Skeletal muscle tissue (tissue), 4 donors: ENCODE measurements around the gene GSG1L. TPM values are rescaled to one million over a fixed set of nuclear protein-coding genes. Genes with fewer than 3 reads are reported as not detected.

ENCODE experiments used
- H3K27ac ChIP-seq: one replicate; pipeline ENCODE4 v1.7.0; 2013; ENCODE audit warnings: mild to moderate bottlenecking, low read depth, low read length, inconsistent platforms
- H3K27me3 ChIP-seq, 3 donors: one replicate each; pipeline ENCODE4 v1.7.0; 2013; ENCODE audit warnings: low read length in 3 of 3; ENCODE audit not compliant: control insufficient read depth in 3 of 3, insufficient read depth in 3 of 3
- H3K36me3 ChIP-seq, 3 donors: one replicate each; pipeline ENCODE4 v1.7.0; 2013; ENCODE audit warnings: low read length in 3 of 3; ENCODE audit not compliant: control insufficient read depth in 3 of 3, insufficient read depth in 3 of 3
- H3K4me1 ChIP-seq, 3 donors: one replicate each; pipeline ENCODE4 v1.7.0; 2013; ENCODE audit warnings: low read length in 3 of 3, mild to moderate bottlenecking in 3 of 3; ENCODE audit not compliant: control insufficient read depth in 3 of 3, insufficient read depth in 3 of 3
- H3K4me3 ChIP-seq, 3 donors: one replicate each; pipeline ENCODE4 v1.7.0; 2013; ENCODE audit warnings: low read length in 3 of 3
- H3K9ac ChIP-seq, 3 donors: one replicate each; pipeline ENCODE4 v1.7.0; 2013; ENCODE audit warnings: low read length in 3 of 3, mild to moderate bottlenecking in 3 of 3, moderate library complexity in 2 of 3, low read depth in 1 of 3
- H3K9me3 ChIP-seq, 3 donors: one replicate each; pipeline ENCODE4 v1.7.0; 2013; ENCODE audit warnings: low read length in 3 of 3; ENCODE audit not compliant: control insufficient read depth in 3 of 3
- total RNA-seq: library from RNA; depleted of rRNA; stranded (reverse); fragments of >200 nt; gene quantifications from one replicate; pipeline ENCODE4 v1.2.3, GENCODE V29; 2014
- donor health status: Osteomylitis.

GSG1L gene
- total RNA-seq, 1 donor from 2014 or later = 2.1 TPM

DNA sequence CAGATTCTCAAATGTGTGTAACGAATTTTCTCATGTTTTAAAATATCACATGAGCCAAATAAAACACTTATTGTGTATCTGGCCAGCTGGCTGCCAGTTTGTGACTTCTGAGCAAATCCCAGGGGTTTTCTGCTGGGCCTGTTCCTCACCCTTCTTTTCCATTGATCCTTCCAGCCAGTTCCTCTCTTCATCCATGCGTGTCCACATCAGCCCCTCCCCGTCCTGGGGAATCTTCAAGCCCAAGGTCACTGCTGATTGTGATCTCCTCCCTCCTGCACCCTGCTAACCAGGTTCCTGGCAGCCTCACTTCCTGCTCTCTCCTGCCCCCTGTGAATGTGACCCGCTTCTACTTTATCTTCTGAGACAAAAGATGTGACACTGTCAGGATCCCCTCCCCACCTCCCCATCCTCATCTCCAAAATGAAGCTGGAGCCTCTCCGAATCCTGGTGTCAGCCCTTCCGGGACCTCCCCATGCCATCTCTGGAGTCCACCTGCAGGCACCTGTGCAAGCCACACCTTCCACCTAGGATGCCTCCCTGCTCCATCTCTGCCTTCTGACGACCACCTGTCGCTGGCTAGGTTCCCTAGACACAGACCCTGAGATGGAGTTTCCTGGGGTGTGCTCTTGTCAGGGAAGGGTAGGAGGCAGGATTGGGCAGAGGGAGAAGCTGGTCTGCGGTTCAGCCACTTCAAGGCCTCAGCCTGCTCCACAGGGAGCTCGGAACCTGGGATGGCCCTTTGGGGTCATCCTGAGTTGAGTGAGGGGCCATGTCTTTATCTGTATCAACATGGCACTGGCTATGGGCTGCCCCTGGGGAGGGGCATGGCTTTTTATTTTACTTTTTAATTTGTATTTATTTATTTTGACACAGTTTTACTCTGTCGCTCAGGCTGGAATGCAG lies 308.5 kb downstream of the GSG1L start:
- peaks cover 0 to 4% (median 0%) of the 10 kb centered on the region in 3 donors for H3K4me1 ChIP-seq
- no peak overlapping the region for H3K9ac ChIP-seq
- peaks cover 0 to 5% (median 5%) of the 10 kb centered on the region in 3 donors for H3K36me3 ChIP-seq
- no peaks in the 10 kb centered on the region for H3K9me3 ChIP-seq
- H3K4me3 ChIP-seq = no peak overlapping the region
- H3K27me3 ChIP-seq = no peaks in the 10 kb centered on the region
- H3K27ac ChIP-seq = no peak overlapping the region

DNA sequence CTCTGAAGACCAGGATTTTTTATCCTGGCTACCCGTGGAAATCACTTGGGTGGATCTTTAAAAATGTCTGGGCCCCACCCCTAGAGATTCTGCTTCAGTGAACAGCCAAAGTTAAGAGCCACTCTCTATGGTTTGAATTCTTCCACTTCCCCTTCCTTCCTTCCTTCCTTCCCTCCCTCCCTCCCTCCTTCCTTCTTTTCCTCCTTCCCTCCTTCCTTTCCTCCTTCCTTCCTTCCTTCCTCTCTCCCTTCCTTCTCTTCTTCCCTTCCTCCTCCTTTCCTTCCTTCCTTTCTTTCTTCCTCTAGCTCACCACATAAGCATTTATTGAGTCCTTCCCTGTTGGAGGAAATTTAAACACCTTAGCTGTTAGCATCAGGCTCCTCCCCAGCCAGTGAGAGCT lies 310.0 kb downstream of the GSG1L start:
- no peaks in the 10 kb centered on the region for H3K9me3 ChIP-seq
- no peak overlapping the region for H3K27ac ChIP-seq
- H3K27me3 ChIP-seq = no peaks in the 10 kb centered on the region
- H3K4me1 ChIP-seq = peaks cover 0 to 2% (median 0%) of the 10 kb centered on the region in 3 donors
- H3K9ac ChIP-seq = no peak overlapping the region
- no peak overlapping the region for H3K4me3 ChIP-seq
- H3K36me3 ChIP-seq = peaks cover 4 to 9% (median 5%) of the 10 kb centered on the region in 3 donors

DNA sequence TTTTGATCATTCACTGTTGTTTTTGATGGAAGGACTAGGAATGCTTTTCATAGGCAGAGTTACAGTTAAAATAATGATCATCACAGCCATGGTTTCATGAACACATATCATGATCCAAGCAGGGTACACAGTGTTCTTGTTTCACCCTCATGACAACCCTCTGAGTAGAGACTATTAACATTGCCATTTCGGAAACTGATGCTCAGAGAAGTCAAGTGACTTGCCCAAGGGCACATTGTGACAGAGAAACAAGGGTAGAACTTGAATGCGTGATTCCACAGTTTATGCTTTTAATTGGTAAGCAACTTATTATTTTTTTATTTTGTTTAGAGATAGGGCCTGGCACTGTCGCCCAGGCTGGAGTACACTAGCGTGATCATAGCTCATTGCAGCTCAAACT lies 311.3 kb downstream of the GSG1L start:
- Histone ChIP-seq H3K27ac (no peak overlapping the region), H3K36me3 (peaks cover 4 to 9% (median 5%) of the 10 kb centered on the region in 3 donors)

DNA sequence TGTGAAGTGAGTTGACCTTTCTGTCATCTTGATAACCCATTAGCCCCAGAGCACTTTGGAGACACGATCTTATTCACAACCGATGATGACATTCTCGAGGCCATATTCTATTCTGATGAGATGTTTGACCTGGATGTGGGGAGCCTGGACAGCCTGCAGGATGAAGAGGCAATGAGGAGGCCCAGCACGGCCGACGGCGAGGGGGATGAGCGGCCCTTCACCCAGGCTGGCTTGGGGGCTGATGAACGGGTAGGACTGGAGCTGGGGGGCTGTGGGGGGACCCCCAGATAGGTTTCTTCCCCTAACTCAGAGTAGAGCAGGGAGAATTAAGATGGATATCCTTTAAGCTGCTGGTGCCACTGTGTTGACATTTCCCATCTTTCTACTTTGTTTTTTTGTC lies 311.8 kb downstream of the GSG1L start:
- Histone ChIP-seq H3K4me1 (peaks cover 0 to 2% (median 0%) of the 10 kb centered on the region in 3 donors), H3K27ac (no peak overlapping the region), H3K9me3 (no peaks in the 10 kb centered on the region), H3K36me3 (peaks cover 4 to 9% (median 5%) of the 10 kb centered on the region in 3 donors), H3K9ac (no peak overlapping the region), H3K4me3 (no peak overlapping the region), H3K27me3 (no peaks in the 10 kb centered on the region)

More for the DNA sequence above, 311.3 kb downstream of the GSG1L start:
- H3K4me1 ChIP-seq = peaks cover 0 to 2% (median 0%) of the 10 kb centered on the region in 3 donors
- no peak overlapping the region for H3K4me3 ChIP-seq
- H3K9ac ChIP-seq = no peak overlapping the region
- no peaks in the 10 kb centered on the region for H3K27me3 ChIP-seq
- H3K9me3 ChIP-seq = no peaks in the 10 kb centered on the region

DNA sequence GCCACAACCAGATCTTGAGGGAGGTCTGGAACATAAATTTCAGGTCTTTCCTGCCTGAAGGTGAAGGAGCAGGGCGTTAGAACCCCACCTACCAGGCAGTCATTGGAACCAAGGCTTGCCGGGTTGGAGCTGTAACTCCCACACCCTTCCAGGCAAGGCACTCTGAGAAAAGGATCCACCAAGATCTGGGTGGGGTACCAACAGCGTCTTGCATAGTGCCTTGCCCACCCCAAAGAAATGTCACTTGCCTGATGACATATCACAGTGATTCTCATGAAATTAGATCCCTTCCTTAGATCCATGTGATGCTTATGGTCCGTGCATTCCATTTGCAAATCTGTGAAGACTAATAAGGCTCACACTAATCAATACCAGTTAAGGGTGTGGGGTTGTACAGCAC lies 312.3 kb downstream of the GSG1L start:
- Histone ChIP-seq H3K9ac (no peak overlapping the region), H3K27me3 (no peaks in the 10 kb centered on the region), H3K36me3 (peaks cover 4 to 9% (median 5%) of the 10 kb centered on the region in 3 donors), H3K9me3 (no peaks in the 10 kb centered on the region), H3K4me3 (no peak overlapping the region), H3K27ac (no peak overlapping the region), H3K4me1 (peaks cover 0 to 2% (median 0%) of the 10 kb centered on the region in 3 donors)

DNA sequence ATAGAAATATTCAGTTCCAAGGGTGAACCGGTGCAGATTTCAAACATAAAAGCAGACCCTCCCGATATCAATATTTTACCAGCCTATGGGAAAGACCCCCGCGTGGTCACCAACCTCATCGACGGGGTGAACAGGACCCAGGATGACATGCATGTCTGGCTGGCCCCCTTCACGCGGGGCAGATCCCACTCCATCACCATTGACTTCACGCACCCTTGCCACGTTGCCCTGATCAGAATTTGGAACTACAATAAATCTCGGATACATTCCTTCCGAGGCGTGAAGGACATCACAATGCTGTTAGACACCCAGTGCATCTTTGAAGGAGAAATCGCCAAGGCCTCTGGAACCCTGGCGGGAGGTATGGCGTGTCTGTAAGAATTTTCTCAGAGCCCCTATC lies 313.6 kb downstream of the GSG1L start:
- no peaks in the 10 kb centered on the region for H3K9me3 ChIP-seq

DNA sequence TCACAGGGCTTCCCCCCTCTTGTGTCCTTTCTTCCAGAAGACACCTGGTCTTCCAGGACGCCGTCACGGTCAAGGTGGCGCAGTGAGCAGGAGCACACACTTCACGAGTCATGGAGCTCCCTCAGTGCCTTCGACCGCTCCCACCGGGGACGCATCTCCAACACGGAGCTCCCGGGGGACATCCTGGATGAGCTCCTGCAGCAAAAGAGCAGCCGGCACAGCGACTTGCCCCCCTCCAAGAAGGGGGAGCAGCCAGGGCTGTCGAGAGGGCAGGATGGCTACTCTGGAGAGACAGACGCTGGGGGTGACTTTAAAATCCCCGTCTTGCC lies 314.0 kb downstream of the GSG1L start:
- Histone ChIP-seq H3K9ac (no peak overlapping the region), H3K9me3 (no peaks in the 10 kb centered on the region), H3K27me3 (no peaks in the 10 kb centered on the region), H3K4me1 (peaks cover 0 to 2% (median 0%) of the 10 kb centered on the region in 3 donors), H3K36me3 (peaks cover 4 to 9% (median 5%) of the 10 kb centered on the region in 3 donors), H3K27ac (no peak overlapping the region), H3K4me3 (no peak overlapping the region)

More for the DNA sequence above, 313.6 kb downstream of the GSG1L start:
- no peak overlapping the region for H3K4me3 ChIP-seq
- peaks cover 4 to 9% (median 5%) of the 10 kb centered on the region in 3 donors for H3K36me3 ChIP-seq
- H3K27ac ChIP-seq = no peak overlapping the region
- peaks cover 0 to 2% (median 0%) of the 10 kb centered on the region in 3 donors for H3K4me1 ChIP-seq
- H3K27me3 ChIP-seq = no peaks in the 10 kb centered on the region
- no peak overlapping the region for H3K9ac ChIP-seq

DNA sequence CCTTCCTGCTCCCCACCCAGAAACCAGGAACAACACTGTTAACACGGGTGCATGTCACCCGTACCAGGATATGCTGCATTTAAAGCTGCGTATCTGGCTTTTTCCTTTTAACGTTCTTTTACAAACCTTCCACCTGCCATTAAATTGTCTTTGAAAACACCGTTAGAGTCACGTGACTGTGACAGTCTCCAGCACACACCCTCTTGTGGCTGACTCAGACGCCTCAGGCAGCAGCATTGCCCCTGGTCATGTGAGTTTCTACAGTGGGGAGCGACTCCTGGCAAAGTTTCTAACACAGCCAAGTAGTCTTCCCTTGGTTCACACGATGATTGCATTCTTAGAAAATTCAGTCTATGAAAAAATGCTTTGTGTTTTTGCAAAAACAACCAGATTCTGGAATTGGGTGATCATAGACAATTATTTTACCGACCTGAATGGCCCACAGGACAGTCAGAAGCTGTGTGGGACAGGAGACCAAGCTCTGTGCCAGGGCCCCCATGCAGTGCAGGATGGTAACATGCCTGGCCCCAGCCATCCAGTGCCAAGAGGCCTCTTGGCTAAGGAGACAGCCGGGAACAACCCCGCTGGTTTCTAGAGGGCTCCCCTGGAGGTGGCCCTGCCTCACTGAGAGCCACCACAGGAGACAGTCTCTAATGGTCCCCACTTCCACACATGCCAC lies 314.5 kb downstream of the GSG1L start:
- H3K9me3 ChIP-seq = no peaks in the 10 kb centered on the region
- no peak overlapping the region for H3K4me3 ChIP-seq
- no peaks in the 10 kb centered on the region for H3K27me3 ChIP-seq
- H3K9ac ChIP-seq = no peak overlapping the region
- H3K4me1 ChIP-seq = peaks cover 0 to 2% (median 0%) of the 10 kb centered on the region in 3 donors
- H3K36me3 ChIP-seq = peaks cover 2 to 6% (median 4%) of the 10 kb centered on the region in 3 donors
- no peak overlapping the region for H3K27ac ChIP-seq

DNA sequence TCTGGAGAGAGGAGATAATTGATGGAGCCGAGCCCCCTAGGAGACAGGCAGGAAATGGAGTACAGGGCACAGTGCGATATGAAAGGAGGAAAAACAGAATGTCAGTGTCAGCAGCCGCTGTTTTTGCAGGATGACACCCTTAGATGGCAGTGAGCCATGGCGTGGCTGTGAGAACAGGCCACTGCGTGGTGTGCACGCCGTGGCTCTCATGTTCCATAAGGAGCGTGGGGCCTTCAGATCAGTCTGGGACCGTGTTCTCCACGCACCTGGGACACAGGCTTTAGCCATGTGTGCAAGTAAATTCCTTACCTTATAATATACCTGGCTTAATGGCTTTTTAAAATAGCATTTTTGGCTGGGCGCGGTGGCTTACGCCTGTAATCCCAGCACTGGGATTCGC lies 315.6 kb downstream of the GSG1L start:
- H3K36me3 ChIP-seq = peaks cover 2 to 4% (median 4%) of the 10 kb centered on the region in 3 donors

More for the DNA sequence above, 315.6 kb downstream of the GSG1L start:
- no peaks in the 10 kb centered on the region for H3K9me3 ChIP-seq
- peaks cover 0 to 2% (median 0%) of the 10 kb centered on the region in 3 donors for H3K4me1 ChIP-seq
- H3K27ac ChIP-seq = no peak overlapping the region
- H3K9ac ChIP-seq = no peak overlapping the region
- H3K4me3 ChIP-seq = no peak overlapping the region
- no peaks in the 10 kb centered on the region for H3K27me3 ChIP-seq
